Hindlimb muscle (tissue), 1 donor: ENCODE measurements around the gene KIT. TPM values are rescaled to one million over a fixed set of nuclear protein-coding genes. Genes with fewer than 3 reads are reported as not detected.

ENCODE experiments used
- DNase-seq: peaks from one replicate; pipeline ENCODE4 v3.0.0-alpha.2; 2013
- polyA plus RNA-seq: library from polyadenylated mRNA; unstranded; fragments of 120-200 nt; gene quantifications from one replicate; pipeline ENCODE4 v1.2.1, GENCODE V29; 2013; ENCODE audit not compliant: insufficient read length

The KIT gene
- polyA plus RNA-seq, 1 donor = 7.6 TPM

- DNase-seq = no peak
Measured at GRCh38 chr4:54707406-54707805, 49.6 kb downstream of the KIT start.

DNA sequence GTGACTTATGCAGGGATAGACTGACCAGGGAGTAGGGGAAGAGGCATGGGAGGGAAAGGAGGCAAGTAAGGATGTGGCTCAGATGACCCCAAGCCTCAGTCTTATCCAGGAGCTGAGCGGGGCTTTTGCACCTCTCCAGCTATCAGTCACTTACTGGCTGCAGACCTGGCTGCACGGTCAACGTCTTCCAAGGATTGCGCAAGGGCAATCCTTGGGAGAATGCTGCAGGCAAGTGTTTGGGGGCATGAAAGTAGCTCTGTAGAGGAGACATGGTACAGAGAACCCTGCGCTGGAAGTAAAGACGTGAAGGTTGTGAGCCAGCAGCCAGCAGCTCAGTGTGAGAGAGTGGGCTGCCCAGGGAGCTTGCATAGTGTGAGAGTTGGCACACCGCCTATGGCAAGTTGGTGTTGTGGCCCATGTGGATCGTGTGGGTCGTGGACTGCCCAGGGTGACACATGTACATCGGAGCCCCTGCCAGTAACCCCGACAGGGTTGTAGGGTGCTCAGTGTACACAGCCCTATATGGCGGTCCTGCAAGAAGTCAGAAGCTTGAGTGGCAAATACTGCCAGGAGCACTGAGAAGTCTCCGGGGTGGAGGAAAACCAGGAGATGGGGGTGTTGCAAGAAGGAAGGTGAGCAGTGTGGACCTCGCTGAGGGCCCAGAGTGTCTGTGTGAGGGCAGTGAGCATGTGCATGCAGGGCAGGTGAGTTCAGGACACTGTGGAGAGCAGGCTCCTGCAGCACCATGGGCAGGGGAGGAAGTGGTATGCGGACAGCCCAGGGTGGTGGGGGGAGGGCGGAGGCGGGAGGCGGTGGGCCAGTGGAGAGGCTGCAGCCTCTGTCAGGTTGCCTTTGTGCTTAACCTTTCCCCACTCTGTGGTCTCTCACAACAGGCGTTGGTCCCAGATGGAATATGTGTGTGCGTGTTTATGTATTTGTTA lies 50.9 kb downstream of the KIT start:
- DNase-seq = no peak

- no peak for DNase-seq
Measured at GRCh38 chr4:54709400-54709799, 51.6 kb downstream of the KIT start.

DNA sequence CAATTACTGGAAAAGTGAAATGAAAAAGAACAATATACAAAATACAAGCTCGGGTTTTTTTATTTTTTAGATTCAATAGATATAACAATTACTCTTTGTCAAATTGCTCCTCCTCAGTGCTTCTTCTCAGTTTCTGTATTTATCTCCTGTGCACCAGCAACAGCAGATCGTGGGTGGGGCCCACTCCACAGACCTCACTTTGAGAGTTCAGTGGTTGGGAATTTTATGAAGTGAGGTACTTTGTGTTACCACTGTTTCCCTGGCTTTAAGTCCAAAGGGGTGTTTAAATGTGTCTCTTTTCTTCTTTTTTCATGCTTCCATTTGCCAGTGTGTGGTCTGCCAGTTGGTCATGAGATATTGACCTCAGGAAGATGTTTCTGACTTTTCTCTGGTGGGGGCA lies 54.4 kb downstream of the KIT start:
- DNase-seq = no peak

- DNase-seq = no peak
Measured at GRCh38 chr4:54714631-54715030, 56.9 kb downstream of the KIT start.

DNA sequence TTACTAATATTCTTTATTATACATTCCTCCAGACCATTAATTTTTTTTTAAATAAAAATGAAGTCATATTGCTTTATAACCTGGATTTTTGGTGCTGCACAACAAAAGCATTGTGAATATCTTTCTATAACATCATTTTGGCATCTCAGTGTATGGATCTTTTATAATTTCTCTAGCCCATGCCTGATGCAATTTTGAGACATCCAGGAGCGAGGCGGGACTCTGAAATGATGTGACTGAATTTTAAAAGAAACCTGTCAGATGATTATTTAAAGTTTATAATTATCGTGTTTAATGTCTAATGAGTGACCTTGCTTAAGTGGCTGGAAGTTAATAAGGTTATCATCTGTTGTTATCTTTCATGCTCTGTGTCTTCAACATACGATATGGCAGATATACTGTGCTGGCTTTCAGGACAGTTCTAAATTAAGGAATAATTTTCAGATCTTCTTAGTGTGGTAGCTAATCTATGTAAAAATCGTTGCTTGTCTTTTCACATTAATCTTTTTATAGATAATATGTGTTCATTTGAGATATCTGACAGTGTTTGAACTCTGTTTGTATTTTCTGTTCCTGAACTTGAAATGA lies 58.8 kb downstream of the KIT start:
- no peak for DNase-seq

DNA sequence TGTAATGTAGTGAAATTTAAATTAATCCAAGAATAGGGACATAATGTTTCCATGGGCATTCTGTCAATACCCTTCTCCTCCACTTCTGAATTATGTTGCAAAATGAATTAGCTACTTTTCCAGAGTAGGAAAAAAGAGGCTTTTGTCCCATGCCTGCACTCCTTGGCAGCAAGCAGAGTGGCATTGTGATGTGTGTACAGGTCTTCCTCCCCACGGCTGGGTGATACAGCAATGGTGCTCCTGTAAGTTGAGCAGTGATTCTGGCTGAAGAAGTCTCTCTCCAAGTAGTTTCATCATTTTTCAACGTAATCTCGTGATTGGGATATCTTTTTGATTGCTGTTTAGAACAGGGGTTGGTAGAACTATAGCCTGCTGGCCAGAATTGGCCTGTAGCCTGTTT lies 59.9 kb downstream of the KIT start:
- no peak for DNase-seq

- DNase-seq = no peak
Measured at GRCh38 chr4:54719378-54719777, 61.6 kb downstream of the KIT start.

- DNase-seq = no peak
Measured at GRCh38 chr4:54723220-54723619, 65.5 kb downstream of the KIT start.

- no peak for DNase-seq
Measured at GRCh38 chr4:54723820-54724219, 66.1 kb downstream of the KIT start.

DNA sequence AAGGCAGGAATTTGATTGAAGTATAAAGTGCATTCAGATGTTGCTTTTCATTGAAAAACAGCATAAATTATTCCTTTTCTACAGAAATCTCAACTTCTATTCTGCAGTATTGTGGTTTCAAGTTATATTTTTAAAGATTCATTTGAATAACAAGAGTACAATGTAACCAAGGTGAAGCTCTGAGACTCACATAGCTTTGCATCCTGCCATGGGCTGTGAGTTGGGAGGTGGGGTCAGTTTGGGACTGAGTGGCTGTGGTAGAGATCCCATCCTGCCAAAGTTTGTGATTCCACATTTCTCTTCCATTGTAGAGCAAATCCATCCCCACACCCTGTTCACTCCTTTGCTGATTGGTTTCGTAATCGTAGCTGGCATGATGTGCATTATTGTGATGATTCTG lies 69.2 kb downstream of the KIT start:
- DNase-seq = no peak

DNA sequence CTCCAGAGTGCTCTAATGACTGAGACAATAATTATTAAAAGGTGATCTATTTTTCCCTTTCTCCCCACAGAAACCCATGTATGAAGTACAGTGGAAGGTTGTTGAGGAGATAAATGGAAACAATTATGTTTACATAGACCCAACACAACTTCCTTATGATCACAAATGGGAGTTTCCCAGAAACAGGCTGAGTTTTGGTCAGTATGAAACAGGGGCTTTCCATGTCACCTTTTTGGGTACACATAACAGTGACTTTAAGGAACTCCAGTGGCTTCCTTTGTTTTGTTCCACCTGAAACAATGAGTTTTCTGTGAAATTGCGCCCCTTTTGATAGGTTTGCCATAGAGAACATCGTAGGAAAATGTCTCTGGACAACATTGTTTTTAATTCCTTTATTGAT lies 69.6 kb downstream of the KIT start:
- DNase-seq = no peak

DNA sequence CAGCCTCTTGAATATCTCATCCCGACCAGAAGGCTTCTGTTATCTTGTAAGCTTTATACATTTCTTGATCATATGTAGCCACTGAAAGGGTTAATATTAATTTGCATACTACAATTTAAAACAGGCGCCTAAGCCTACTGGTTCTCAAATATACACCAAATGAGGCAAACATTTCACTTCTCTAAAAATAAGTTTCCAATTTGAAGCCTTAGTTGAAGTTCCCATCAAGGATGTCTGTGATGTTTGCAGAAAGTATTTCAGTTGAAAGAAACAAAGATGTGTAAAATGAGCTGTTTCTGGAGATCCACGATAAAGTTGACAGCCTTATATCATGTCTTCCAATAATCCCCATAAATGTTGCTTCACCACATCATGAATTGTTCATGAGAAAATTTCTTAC lies 70.6 kb downstream of the KIT start:
- no peak for DNase-seq

GRCh38 chr4:54729256-54729655 lies 71.5 kb downstream of the KIT start:
- DNase-seq = no peak

DNA sequence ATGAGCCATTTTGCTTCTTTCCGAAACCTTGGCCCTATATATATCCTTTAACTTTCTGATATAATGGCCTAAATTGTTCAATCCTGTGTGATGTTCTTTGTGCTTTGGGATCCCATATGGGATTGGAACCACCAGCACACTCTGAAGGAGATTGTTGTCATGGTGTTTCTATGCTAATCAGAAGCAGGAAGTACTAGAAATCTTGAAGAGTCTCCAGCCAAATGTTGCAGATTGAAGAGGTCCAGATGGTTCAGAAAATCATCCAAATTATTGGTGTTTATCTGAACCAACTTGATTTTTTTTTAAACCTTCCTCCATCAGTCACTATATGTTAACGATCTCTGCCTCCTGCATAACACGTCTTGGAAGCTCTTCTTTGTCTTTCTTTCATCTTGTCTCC lies 72.8 kb downstream of the KIT start:
- no peak for DNase-seq

- no peak for DNase-seq
Measured at GRCh38 chr4:54731552-54731951, 73.8 kb downstream of the KIT start.

GRCh38 chr4:54731976-54732375 lies 74.2 kb downstream of the KIT start:
- DNase-seq = no peak

GRCh38 chr4:54737421-54737820 lies 79.7 kb downstream of the KIT start:
- DNase-seq = peak; percentile 15

DNA sequence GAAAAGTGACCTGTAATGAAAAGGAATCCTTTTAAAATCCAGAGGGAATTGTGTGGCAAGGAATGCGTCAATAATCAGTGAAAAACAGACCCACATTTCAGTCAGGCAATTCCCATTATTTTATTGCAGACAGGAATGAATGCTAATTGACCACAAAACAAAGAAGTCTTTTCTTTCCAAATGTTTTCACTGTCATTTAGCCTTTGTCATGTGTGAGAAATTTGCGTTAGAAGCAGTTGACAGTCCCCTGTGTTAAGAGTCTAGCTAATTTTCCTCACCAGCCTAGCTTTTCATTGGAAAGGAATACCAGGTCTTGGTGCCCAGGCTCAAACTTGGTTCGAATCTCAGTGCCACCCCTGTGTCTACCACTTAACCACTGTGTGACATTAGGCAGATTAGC lies 83.4 kb downstream of the KIT start:
- no peak for DNase-seq

DNA sequence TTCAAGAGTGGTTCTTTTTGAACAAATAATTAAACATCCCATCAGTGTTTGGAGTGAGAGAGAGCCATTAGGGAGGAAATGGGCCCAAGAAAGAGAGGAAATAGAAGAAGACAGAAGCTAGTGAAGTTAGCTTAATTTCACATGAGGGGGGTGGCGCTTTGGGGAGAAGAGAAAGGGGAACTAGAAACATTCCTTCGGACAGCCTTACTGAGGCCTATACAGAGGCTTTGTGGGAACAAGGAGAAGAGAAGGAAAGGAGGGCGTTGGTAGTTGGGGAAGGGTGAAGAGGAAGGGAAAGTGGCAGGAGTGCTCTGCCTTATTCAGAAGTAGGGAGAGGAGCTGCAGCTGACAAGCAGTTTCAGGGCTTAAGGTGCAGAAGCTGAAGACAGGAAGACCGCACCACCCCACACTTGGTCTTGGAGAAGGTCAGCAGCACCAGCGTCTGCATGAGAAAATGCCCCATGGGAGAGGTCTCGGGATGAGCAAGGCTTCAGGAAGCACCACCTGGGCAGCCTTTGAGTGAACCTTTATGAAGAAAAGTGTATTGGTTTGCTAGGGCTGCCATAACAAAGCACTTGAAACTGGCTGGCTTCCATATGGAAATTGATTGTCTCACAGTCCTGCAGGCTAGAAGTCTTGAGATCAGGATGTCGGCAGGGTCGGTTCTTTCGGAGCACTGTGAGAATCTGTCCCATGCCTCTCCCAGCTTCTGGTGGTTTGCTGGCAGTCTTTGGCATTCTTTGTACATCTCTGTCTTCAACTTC lies 85.1 kb downstream of the KIT start:
- no peak for DNase-seq

- DNase-seq = no peak
Measured at GRCh38 chr4:54743562-54743961, 85.8 kb downstream of the KIT start.

- no peak for DNase-seq
Measured at GRCh38 chr4:54744487-54744886, 86.7 kb downstream of the KIT start.

- no peak for DNase-seq
Measured at GRCh38 chr4:54745031-54745770, 87.4 kb downstream of the KIT start.
